ENCODE data around the gene SIRPG. TPM values are rescaled to one million over a fixed set of nuclear protein-coding genes. Genes with fewer than 3 reads are reported as not detected.

The SIRPG gene
- total RNA-seq, 4 donors from 2014 or later, result not detected

DNA sequence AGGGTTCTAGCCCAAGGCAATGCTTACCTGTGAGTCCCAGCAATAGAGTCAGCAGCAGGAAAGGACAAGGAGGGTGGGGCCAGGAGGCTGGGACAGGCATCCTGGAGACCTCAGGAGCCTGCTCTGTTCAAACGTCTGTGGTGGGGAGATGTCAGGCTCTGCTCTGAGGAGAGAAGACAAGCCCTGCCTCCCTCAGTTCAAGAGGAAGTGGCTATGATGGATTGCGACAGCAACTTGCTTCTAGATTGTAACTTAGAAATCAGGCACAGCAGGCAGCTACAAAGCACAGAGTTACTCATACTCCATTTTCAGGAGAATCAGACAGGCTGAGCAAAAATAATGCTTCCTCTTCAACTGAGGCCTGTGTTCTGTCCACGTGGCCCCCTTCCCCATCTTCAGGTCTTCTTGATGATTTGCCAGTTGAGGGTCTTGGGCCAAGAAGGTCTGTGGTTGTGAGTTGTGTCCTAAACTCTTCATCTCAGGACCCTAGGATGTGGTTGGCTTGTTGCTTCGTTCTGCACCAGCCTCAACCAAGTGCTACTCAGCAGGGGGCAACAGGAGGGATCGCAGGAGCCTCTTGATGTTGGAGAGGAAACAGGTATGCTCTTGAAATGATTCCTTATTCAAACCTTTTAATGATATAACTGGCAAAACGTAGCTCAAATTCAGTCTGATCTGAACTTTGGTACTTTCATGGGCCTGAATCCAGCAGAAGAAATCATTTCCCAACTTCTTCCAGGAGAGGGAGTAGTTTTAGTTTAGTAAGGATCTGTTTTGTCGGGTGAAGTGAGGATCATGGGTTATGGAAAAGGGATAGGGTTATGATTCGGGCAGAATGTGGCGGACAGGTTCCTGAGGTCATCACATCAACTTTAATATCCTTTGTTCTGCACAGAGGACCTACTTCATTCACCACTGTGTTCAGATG is 68.8 kb downstream of the SIRPG start:
- no peak for TF ChIP-seq POLR2A (IDR thresholded peaks at IDR 0.05)
- TF ChIP-seq, protein P1, sequence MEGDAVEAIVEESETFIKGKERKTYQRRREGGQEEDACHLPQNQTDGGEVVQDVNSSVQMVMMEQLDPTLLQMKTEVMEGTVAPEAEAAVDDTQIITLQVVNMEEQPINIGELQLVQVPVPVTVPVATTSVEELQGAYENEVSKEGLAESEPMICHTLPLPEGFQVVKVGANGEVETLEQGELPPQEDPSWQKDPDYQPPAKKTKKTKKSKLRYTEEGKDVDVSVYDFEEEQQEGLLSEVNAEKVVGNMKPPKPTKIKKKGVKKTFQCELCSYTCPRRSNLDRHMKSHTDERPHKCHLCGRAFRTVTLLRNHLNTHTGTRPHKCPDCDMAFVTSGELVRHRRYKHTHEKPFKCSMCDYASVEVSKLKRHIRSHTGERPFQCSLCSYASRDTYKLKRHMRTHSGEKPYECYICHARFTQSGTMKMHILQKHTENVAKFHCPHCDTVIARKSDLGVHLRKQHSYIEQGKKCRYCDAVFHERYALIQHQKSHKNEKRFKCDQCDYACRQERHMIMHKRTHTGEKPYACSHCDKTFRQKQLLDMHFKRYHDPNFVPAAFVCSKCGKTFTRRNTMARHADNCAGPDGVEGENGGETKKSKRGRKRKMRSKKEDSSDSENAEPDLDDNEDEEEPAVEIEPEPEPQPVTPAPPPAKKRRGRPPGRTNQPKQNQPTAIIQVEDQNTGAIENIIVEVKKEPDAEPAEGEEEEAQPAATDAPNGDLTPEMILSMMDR (IDR thresholded peaks at IDR 0.05 in 4 of 5, conservative IDR thresholded peaks at IDR 0.05 in 1 of 5), result no peak
- Histone ChIP-seq H3K36me3 (no peaks in the 10 kb centered on the region), H3K4me3 (no peak overlapping the region), H3K4me1 (no peaks in the 10 kb centered on the region), H3K9me3 (no peaks in the 10 kb centered on the region), H3K27ac (no peak overlapping the region), H3K27me3 (no peaks in the 10 kb centered on the region)
- no peak for ATAC-seq
- DNase-seq, result no peak
- intact Hi-C loops (cut with DNase I; ENCODE audit: low total_unique reads), result no loop called here
- in situ Hi-C loops (cut with MboI; ENCODE audit: low sequenced_read_pairs in 4 of 4), result no loop called here

DNA sequence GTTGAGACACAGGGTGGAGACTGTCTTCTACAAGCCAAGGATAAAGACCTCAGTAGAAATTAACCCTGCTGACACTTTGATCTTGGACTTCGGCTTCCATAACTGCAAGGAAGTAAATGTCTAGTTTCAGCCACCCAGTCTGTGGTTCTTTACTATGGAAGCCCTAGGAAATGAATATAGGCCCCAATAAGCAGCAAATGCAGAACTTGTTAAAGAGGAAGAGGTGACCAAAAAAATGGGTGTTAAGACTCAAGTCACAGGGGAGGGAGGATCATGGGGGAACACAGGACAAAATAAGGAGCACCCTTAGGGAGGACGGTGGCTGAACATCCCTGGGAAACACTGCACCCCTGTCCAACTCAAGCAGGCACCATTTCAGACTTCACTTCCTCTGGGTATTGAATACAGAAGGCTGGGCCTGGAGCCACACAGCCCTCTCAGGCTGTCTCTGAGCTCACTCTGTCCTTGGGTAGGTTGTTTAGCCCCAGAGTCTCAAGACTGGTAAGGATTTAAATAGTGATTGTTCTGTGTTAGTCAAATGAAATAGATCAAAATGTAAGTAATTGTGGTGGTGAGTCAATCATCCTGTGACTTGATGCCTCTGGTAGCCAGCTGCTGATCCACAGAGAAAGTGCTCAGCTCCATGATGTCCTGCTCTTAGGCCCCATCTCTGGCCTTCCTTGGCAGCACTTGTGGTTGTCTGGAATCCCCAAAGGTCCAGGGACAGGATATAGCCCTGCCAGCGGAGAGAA is 69.6 kb downstream of the SIRPG start:
- H3K4me3 ChIP-seq, result no peak overlapping the region
- intact Hi-C loops (cut with DNase I; ENCODE audit: low total_unique reads), result no loop called here

DNA sequence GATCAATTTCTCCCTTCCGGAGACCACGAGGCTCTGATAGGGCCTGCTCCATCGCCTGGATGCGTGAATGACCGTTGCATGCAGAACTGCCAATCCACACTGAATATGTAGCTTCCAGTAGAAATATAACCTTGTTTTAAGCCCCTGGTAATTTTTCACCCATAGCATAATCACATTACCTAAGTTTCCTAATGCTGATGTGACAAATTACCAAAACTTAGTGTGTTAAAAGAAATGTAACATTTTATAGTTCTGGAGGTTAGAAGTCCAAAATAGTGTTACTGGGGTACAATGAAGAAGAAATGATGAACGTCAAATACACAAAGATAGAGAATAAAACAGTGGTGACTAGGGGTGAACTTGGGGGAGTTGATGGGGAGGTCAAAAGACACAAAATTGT is 78.1 kb downstream of the SIRPG start:
- DNase-seq, result no peak
- H3K4me3 ChIP-seq, result no peak overlapping the region
- no peaks in the 10 kb centered on the region for H3K4me1 ChIP-seq
- H3K27ac ChIP-seq, result no peak overlapping the region
- intact Hi-C loops (cut with DNase I; ENCODE audit: low total_unique reads) (loop anchor here (2.0 kb wide), 1 partner anchor 35 kb away; no protein-coding TSS in a partner anchor), in situ Hi-C loops (cut with MboI; ENCODE audit: low sequenced_read_pairs in 4 of 4) (loop anchor here in 1 of 4 donors (5.0 kb wide), 1 partner anchor 38 kb away; no protein-coding TSS in a partner anchor)
- TF ChIP-seq, protein P1 (IDR thresholded peaks at IDR 0.05 in 4 of 5, conservative IDR thresholded peaks at IDR 0.05 in 1 of 5), result no peak
- no peak for TF ChIP-seq POLR2A (IDR thresholded peaks at IDR 0.05)
- H3K36me3 ChIP-seq, result no peaks in the 10 kb centered on the region
- H3K27me3 ChIP-seq, result no peaks in the 10 kb centered on the region
- H3K9me3 ChIP-seq, result no peaks in the 10 kb centered on the region
- no peak for ATAC-seq

More for the DNA sequence above, 69.6 kb downstream of the SIRPG start:
- TF ChIP-seq POLR2A (IDR thresholded peaks at IDR 0.05), result no peak
- TF ChIP-seq, protein P1 (IDR thresholded peaks at IDR 0.05 in 4 of 5, conservative IDR thresholded peaks at IDR 0.05 in 1 of 5), result no peak
- no peaks in the 10 kb centered on the region for H3K36me3 ChIP-seq
- H3K9me3 ChIP-seq, result no peaks in the 10 kb centered on the region
- H3K27me3 ChIP-seq, result no peaks in the 10 kb centered on the region
- no peaks in the 10 kb centered on the region for H3K4me1 ChIP-seq
- in situ Hi-C loops (cut with MboI; ENCODE audit: low sequenced_read_pairs in 4 of 4), result no loop called here
- no peak overlapping the region for H3K27ac ChIP-seq
- DNase-seq, result no peak
- ATAC-seq, result no peak

Other genes with a start within 250 kb of the SIRPG start
- 10 to 100 TPM; 68.0 to 91.4 (median 80.6) TPM for gene NSFL1C, start 190.9 kb downstream of the SIRPG start, total RNA-seq
- gene SIRPB2, start 166.4 kb downstream of the SIRPG start, total RNA-seq, result 1 to 10 TPM in 2 of 4 donors, under 1 TPM in 2; 0.94 to 6.2 (median 1.5) TPM
- gene SIRPD, start 100.1 kb downstream of the SIRPG start, total RNA-seq, result not detected
- gene SIRPB1, start 37.8 kb downstream of the SIRPG start, total RNA-seq, result 1 to 10 TPM in 2 of 4 donors, under 1 TPM in 1, not detected in 1; 0.20 to 4.4 (median 1.8) TPM
- gene SIRPA, start 237.6 kb upstream of the SIRPG start, total RNA-seq, result 10 to 100 TPM; 14.6 to 62.0 (median 20.6) TPM

Data from gastrocnemius medialis (tissue), 4 donors.